Measurements from ENCODE around the gene MALRD1.

DNA sequence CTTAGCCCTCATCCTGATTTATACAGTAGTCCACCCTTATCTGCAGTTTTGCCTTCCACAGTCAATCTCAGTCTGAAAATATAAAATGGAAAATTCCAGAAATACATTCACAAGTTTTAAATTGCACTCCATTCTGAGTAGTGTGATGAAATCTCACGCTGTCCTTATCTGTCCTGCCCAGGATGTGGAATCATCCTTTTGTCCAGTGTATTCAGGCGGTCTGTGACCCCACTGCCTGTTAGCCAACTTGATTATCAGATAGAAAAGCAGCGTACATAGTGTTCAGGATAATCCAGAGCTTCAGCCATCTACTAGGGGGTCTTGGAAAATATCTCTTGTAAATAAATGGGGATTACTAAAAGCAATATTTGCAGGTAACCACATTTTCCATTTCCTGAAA, 146.3 kb downstream of the MALRD1 start:
- TF ChIP-seq CTCF (IDR thresholded peaks at IDR 0.05) (no peak), POLR2A (IDR thresholded peaks at IDR 0.05) (no peak)

Measured in Peyer's patch (tissue), 4 donors.